Lower leg skin (tissue), 3 donors: ENCODE data around the gene NPRL2.

Source experiments
- CTCF ChIP-seq, 3 donors: fragments of 450-650 bp; IDR thresholded peaks; one replicate each; pipeline ENCODE4 v1.5.1; 2016; ENCODE audit warnings: antibody characterized with exemption in 3 of 3, mild to moderate bottlenecking in 3 of 3, moderate library complexity in 2 of 3
- POLR2A ChIP-seq, 2 donors: fragments of 450-650 bp; IDR thresholded peaks; one replicate each; pipeline ENCODE4 v1.6.1; 2016 to 2017; ENCODE audit warnings: antibody characterized with exemption in 2 of 2, mild to moderate bottlenecking in 1 of 2, moderate library complexity in 1 of 2

GRCh38 chr3:50351323-50351697 lies 735 bp upstream of the NPRL2 start:
- TF ChIP-seq CTCF (IDR thresholded peaks at IDR 0.05) (no peak), POLR2A (IDR thresholded peaks at IDR 0.05) (no peak)
